ENCODE data around the gene ANO7. TPM values are rescaled to one million over a fixed set of nuclear protein-coding genes. Genes with fewer than 3 reads are reported as not detected.
A peak's percentile ranks its signal among the peaks of the same experiment; 100 is the strongest.

Gene ANO7
- total RNA-seq, 1 donor from 2014 or later, result 2.1 TPM

GRCh38 chr2:241237949-241238371, 49.5 kb downstream of the ANO7 start:
- H3K4me3 ChIP-seq, result no peak overlapping the region
- H3K4me1 ChIP-seq, result no peaks in the 10 kb centered on the region
- intact Hi-C loops (cut with DNase I), result no loop called here
- H3K36me3 ChIP-seq, result peaks cover 99% of the 10 kb centered on the region
- DNase-seq, result peak; percentile 54
- TF ChIP-seq, protein P1, sequence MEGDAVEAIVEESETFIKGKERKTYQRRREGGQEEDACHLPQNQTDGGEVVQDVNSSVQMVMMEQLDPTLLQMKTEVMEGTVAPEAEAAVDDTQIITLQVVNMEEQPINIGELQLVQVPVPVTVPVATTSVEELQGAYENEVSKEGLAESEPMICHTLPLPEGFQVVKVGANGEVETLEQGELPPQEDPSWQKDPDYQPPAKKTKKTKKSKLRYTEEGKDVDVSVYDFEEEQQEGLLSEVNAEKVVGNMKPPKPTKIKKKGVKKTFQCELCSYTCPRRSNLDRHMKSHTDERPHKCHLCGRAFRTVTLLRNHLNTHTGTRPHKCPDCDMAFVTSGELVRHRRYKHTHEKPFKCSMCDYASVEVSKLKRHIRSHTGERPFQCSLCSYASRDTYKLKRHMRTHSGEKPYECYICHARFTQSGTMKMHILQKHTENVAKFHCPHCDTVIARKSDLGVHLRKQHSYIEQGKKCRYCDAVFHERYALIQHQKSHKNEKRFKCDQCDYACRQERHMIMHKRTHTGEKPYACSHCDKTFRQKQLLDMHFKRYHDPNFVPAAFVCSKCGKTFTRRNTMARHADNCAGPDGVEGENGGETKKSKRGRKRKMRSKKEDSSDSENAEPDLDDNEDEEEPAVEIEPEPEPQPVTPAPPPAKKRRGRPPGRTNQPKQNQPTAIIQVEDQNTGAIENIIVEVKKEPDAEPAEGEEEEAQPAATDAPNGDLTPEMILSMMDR (IDR thresholded peaks at IDR 0.05), result no peak
- ATAC-seq, result no peak
- no peak overlapping the region for H3K27ac ChIP-seq
- no peaks in the 10 kb centered on the region for H3K27me3 ChIP-seq
- no peaks in the 10 kb centered on the region for H3K9me3 ChIP-seq

GRCh38 chr2:241238693-241239198, 50.3 kb downstream of the ANO7 start:
- no peaks in the 10 kb centered on the region for H3K27me3 ChIP-seq
- H3K27ac ChIP-seq, result no peak overlapping the region
- intact Hi-C loops (cut with DNase I), result no loop called here
- H3K36me3 ChIP-seq, result peaks cover 99% of the 10 kb centered on the region
- TF ChIP-seq, protein P1 (IDR thresholded peaks at IDR 0.05), result no peak
- no peak overlapping the region for H3K4me3 ChIP-seq
- H3K9me3 ChIP-seq, result no peaks in the 10 kb centered on the region
- no peaks in the 10 kb centered on the region for H3K4me1 ChIP-seq
- no peak for ATAC-seq
- peak; percentile 13 for DNase-seq

DNA sequence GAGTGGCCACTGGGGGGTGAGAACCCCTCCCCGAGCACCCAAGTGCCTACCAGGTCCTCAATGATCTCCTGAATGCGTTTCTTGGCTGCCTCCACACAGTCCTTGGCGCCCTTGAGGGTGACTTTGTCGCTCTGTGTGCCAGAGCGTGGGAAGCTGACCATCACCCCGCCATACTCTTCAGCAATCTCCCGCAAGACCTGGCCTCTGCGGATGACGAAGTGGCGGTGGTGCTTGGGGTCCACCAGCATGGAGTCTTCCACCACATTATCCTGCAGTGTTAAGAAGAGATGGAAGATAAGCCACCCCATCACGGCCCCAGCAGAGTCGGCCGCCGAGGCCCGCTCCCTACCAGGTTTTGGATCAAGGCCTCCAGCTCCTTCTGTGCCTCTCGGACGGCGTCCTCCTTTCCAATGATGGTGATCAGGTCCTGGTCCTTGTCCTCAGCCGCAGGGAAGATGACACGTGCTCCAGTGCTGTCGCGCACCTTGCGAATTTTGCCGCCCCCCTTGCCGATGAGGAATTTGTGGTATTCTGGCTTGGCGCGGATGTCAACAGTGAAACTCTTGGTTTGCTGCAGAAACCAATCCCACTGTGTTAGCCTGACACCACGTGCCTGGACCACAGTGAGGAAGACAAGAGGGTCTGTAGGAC, 51.2 kb downstream of the ANO7 start:
- DNase-seq (peak; percentile 52), ATAC-seq (no peak)
- no peaks in the 10 kb centered on the region for H3K27me3 ChIP-seq
- TF ChIP-seq, protein P1 (IDR thresholded peaks at IDR 0.05), result no peak
- no peak overlapping the region for H3K27ac ChIP-seq
- no peaks in the 10 kb centered on the region for H3K4me1 ChIP-seq
- no peaks in the 10 kb centered on the region for H3K9me3 ChIP-seq
- H3K4me3 ChIP-seq, result no peak overlapping the region
- peaks cover 99% of the 10 kb centered on the region for H3K36me3 ChIP-seq
- intact Hi-C loops (cut with DNase I), result no loop called here

DNA sequence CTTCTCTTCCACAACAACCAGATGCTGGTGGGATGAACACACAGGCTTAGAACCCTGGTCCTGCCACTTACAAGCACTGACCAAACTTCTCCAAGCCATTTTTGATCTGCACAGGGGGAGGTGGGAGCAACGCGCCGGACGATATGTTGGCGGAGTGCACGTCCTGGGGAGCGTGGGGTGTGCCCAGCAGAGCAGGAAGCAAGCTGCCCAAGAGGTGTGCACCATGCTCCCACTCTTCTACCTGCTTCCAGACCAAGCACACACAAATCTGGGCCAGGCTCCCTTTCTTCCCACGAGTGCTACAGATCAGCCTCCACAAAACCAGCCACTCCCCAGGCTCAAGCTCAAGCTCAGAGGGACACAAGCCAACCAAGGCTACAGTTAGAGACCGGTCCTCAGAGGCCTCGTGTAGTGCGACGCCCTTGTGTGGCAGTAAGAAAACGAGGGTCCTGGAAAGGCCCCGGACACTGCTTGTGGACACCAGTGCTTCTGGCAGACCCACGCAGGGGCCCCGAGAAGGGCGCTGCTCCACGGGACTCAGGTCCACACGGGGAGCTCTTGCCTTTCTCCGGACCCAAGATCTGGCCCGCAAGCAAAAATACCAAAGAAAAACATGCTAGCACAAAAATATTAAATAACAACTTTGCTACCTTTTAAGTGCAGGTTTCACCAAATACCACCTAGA, 52.0 kb downstream of the ANO7 start:
- H3K27ac ChIP-seq, result no peak overlapping the region
- intact Hi-C loops (cut with DNase I), result no loop called here
- TF ChIP-seq, protein P1 (IDR thresholded peaks at IDR 0.05), result no peak
- ATAC-seq, result no peak
- H3K4me1 ChIP-seq, result no peaks in the 10 kb centered on the region
- no peaks in the 10 kb centered on the region for H3K9me3 ChIP-seq
- DNase-seq, result peak; percentile 45
- no peaks in the 10 kb centered on the region for H3K27me3 ChIP-seq
- H3K4me3 ChIP-seq, result no peak overlapping the region
- peaks cover 99% of the 10 kb centered on the region for H3K36me3 ChIP-seq

DNA sequence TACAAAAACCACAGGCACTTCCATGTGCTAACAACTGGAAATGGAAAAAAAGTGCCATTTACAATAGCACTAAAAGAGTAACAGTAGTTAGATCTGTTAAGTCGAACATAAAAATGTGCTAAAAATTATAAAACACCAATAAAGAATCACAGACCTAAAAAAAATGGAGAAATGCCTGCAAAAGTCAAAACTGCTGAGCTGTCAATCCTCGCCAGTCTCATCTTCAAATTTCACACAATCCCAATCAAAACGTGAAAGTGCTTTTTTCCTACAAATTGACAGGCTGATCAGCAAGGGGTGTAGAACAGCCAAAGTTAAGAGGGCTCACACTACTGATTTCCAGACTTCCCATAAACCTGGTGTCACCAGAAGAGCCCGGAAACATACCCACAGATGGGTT, 53.2 kb downstream of the ANO7 start:
- intact Hi-C loops (cut with DNase I), result no loop called here
- ATAC-seq, result no peak
- no peak for DNase-seq
- Histone ChIP-seq H3K4me3 (no peak overlapping the region), H3K4me1 (no peaks in the 10 kb centered on the region), H3K27ac (no peak overlapping the region), H3K9me3 (no peaks in the 10 kb centered on the region), H3K27me3 (no peaks in the 10 kb centered on the region), H3K36me3 (peaks cover 99% of the 10 kb centered on the region)
- TF ChIP-seq, protein P1 (IDR thresholded peaks at IDR 0.05), result no peak
